ENCODE measurements around the gene UAP1L1.

DNA sequence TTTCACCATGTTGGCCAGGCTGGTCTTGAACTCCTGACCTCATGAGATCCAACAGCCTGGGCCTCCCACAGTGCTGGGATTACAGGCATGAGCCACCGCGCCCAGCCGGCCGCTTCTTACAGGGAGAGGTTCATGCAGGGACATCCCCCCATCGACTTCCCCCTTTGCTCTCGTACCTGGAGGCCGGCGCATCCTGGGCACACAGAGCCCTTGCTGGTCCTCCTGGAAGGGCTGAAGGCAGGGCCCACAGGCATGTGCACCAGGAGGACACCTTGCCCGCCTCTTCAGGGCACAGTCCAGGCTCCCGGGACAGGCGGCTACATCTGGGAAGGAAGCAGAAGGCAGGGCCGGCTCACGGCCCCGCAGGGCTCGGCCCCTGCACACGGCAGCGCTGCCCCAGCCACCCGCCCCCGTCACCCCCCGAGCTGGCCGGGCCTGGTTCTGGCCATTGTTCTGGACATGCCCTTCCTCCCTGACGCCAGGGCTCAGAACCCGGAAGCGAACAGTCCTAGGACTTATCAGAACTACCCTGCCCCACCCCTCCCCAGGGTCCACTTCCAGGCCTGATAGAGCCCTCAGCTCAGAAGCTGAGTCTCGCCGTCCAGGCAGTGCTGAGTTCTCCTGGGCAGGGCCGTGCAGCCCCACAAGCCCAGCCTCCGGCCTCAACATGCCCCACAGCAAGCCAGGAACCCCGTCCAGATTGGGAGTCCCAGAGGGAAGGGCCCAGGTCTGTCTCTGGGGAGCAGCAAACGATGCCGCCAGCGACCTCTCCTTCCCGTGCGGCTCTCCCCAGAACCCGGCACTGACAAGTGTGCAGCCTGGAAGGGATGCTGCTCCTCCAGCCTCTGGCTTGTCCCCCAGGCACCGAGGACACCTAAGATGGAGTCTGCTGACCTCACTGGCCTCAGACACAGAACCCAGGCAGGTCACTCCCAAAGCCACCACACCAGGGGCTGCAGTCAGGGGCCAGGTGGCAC lies 34.3 kb upstream of the UAP1L1 start:
- TF ChIP-seq, protein P1, sequence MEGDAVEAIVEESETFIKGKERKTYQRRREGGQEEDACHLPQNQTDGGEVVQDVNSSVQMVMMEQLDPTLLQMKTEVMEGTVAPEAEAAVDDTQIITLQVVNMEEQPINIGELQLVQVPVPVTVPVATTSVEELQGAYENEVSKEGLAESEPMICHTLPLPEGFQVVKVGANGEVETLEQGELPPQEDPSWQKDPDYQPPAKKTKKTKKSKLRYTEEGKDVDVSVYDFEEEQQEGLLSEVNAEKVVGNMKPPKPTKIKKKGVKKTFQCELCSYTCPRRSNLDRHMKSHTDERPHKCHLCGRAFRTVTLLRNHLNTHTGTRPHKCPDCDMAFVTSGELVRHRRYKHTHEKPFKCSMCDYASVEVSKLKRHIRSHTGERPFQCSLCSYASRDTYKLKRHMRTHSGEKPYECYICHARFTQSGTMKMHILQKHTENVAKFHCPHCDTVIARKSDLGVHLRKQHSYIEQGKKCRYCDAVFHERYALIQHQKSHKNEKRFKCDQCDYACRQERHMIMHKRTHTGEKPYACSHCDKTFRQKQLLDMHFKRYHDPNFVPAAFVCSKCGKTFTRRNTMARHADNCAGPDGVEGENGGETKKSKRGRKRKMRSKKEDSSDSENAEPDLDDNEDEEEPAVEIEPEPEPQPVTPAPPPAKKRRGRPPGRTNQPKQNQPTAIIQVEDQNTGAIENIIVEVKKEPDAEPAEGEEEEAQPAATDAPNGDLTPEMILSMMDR (IDR thresholded peaks at IDR 0.05; ENCODE audit: low read length): no peak
- TF ChIP-seq EZH2phosphoT487 (IDR thresholded peaks at IDR 0.05; ENCODE audit: low read length): no peak
- TF ChIP-seq EZH2 (optimal IDR thresholded peaks at IDR 0.05; ENCODE audit: low read depth, low read length): no peak
